Measurements from ENCODE around the gene ECT2L. TPM values are rescaled to one million over a fixed set of nuclear protein-coding genes. Genes with fewer than 3 reads are reported as not detected.
"Not testable (repeated sequence)": the region's sequence is repeated elsewhere in the genome, so short reads cannot be mapped to it uniquely, and the experiment has no call there.

The ECT2L gene
- polyA plus RNA-seq, 1 donor: 0.13 TPM

GRCh38 chr6:138931660-138932059 lies 135.8 kb downstream of the ECT2L start:
- no peak for DNase-seq
- 100% methylated on average over 1 of the region's 1 CpG for WGBS (ENCODE audit: insufficient coverage, low lambda C conversion rate)
- no peak overlapping the region for H3K4me3 ChIP-seq (ENCODE audit: low read length)
- no peaks in the 10 kb centered on the region for H3K27me3 ChIP-seq (ENCODE audit: control insufficient read depth, insufficient read depth, low read length)
- H3K9me3 ChIP-seq (ENCODE audit: control insufficient read depth, low read depth, low read length): no peaks in the 10 kb centered on the region
- H3K36me3 ChIP-seq (ENCODE audit: control insufficient read depth, insufficient read depth, low read length): peaks cover 22% of the 10 kb centered on the region
- H3K27ac ChIP-seq (ENCODE audit: low read length): no peak overlapping the region
- no peaks in the 10 kb centered on the region for H3K4me1 ChIP-seq (ENCODE audit: control insufficient read depth, insufficient read depth, low read length)

- not testable (repeated sequence) for DNase-seq; H3K27ac ChIP-seq (ENCODE audit: low read length); H3K27me3 ChIP-seq (ENCODE audit: control insufficient read depth, insufficient read depth, low read length); H3K9me3 ChIP-seq (ENCODE audit: control insufficient read depth, low read depth, low read length); H3K4me3 ChIP-seq (ENCODE audit: low read length); H3K4me1 ChIP-seq (ENCODE audit: control insufficient read depth, insufficient read depth, low read length)
- H3K36me3 ChIP-seq (ENCODE audit: control insufficient read depth, insufficient read depth, low read length): peaks cover 13% of the 10 kb centered on the region
- no CpG with 5 or more reads among the region's 1 CpG for WGBS (ENCODE audit: insufficient coverage, low lambda C conversion rate)
These were observed 141.0 kb downstream of the ECT2L start for GRCh38 chr6:138936873-138937272.

- no peak for DNase-seq
- Histone ChIP-seq H3K27ac (ENCODE audit: low read length) (no peak overlapping the region), H3K4me3 (ENCODE audit: low read length) (no peak overlapping the region), H3K4me1 (ENCODE audit: control insufficient read depth, insufficient read depth, low read length) (no peaks in the 10 kb centered on the region), H3K27me3 (ENCODE audit: control insufficient read depth, insufficient read depth, low read length) (no peaks in the 10 kb centered on the region), H3K9me3 (ENCODE audit: control insufficient read depth, low read depth, low read length) (peaks cover 3% of the 10 kb centered on the region), H3K36me3 (ENCODE audit: control insufficient read depth, insufficient read depth, low read length) (peaks cover 12% of the 10 kb centered on the region)
- WGBS (ENCODE audit: insufficient coverage, low lambda C conversion rate): 100% methylated on average over 1 of the region's 2 CpGs
These were observed 147.3 kb downstream of the ECT2L start for GRCh38 chr6:138943089-138943625.

- H3K27ac ChIP-seq (ENCODE audit: low read length): no peak overlapping the region
- peaks cover 3% of the 10 kb centered on the region for H3K9me3 ChIP-seq (ENCODE audit: control insufficient read depth, low read depth, low read length)
- H3K4me1 ChIP-seq (ENCODE audit: control insufficient read depth, insufficient read depth, low read length): no peaks in the 10 kb centered on the region
- no peaks in the 10 kb centered on the region for H3K27me3 ChIP-seq (ENCODE audit: control insufficient read depth, insufficient read depth, low read length)
- DNase-seq: no peak
- peaks cover 12% of the 10 kb centered on the region for H3K36me3 ChIP-seq (ENCODE audit: control insufficient read depth, insufficient read depth, low read length)
- 83% methylated on average over 1 of the region's 1 CpG for WGBS (ENCODE audit: insufficient coverage, low lambda C conversion rate)
- H3K4me3 ChIP-seq (ENCODE audit: low read length): no peak overlapping the region
These were observed 148.5 kb downstream of the ECT2L start for GRCh38 chr6:138944412-138944811.

GRCh38 chr6:138945354-138945753 lies 149.5 kb downstream of the ECT2L start:
- Histone ChIP-seq H3K4me1 (ENCODE audit: control insufficient read depth, insufficient read depth, low read length) (no peaks in the 10 kb centered on the region), H3K9me3 (ENCODE audit: control insufficient read depth, low read depth, low read length) (peaks cover 3% of the 10 kb centered on the region), H3K4me3 (ENCODE audit: low read length) (no peak overlapping the region), H3K36me3 (ENCODE audit: control insufficient read depth, insufficient read depth, low read length) (peaks cover 12% of the 10 kb centered on the region), H3K27ac (ENCODE audit: low read length) (no peak overlapping the region), H3K27me3 (ENCODE audit: control insufficient read depth, insufficient read depth, low read length) (no peaks in the 10 kb centered on the region)
- DNase-seq: no peak
- no CpG with 5 or more reads among the region's 5 CpGs for whole genome bisulfite sequencing (ENCODE audit: insufficient coverage, low lambda C conversion rate)

- 100% methylated on average over 1 of the region's 2 CpGs for WGBS (ENCODE audit: insufficient coverage, low lambda C conversion rate)
- Histone ChIP-seq H3K36me3 (ENCODE audit: control insufficient read depth, insufficient read depth, low read length) (peaks cover 10% of the 10 kb centered on the region), H3K27ac (ENCODE audit: low read length) (no peak overlapping the region), H3K4me1 (ENCODE audit: control insufficient read depth, insufficient read depth, low read length) (no peaks in the 10 kb centered on the region), H3K4me3 (ENCODE audit: low read length) (no peak overlapping the region), H3K9me3 (ENCODE audit: control insufficient read depth, low read depth, low read length) (peaks cover 3% of the 10 kb centered on the region), H3K27me3 (ENCODE audit: control insufficient read depth, insufficient read depth, low read length) (no peaks in the 10 kb centered on the region)
- no peak for DNase-seq
These were observed 152.1 kb downstream of the ECT2L start for GRCh38 chr6:138948004-138948403.

- Histone ChIP-seq H3K36me3 (ENCODE audit: control insufficient read depth, insufficient read depth, low read length) (peaks cover 10% of the 10 kb centered on the region), H3K27ac (ENCODE audit: low read length) (no peak overlapping the region), H3K4me3 (ENCODE audit: low read length) (no peak overlapping the region), H3K27me3 (ENCODE audit: control insufficient read depth, insufficient read depth, low read length) (no peaks in the 10 kb centered on the region), H3K4me1 (ENCODE audit: control insufficient read depth, insufficient read depth, low read length) (no peaks in the 10 kb centered on the region), H3K9me3 (ENCODE audit: control insufficient read depth, low read depth, low read length) (peaks cover 3% of the 10 kb centered on the region)
- DNase-seq: no peak
- WGBS (ENCODE audit: insufficient coverage, low lambda C conversion rate): no CpG with 5 or more reads among the region's 1 CpG
These were observed 152.8 kb downstream of the ECT2L start for GRCh38 chr6:138948546-138949179.

- Histone ChIP-seq H3K4me1 (ENCODE audit: control insufficient read depth, insufficient read depth, low read length) (peaks cover 7% of the 10 kb centered on the region), H3K36me3 (ENCODE audit: control insufficient read depth, insufficient read depth, low read length) (no peaks in the 10 kb centered on the region)
- WGBS (ENCODE audit: insufficient coverage, low lambda C conversion rate): no CpG with 5 or more reads among the region's 1 CpG
These were observed 157.6 kb downstream of the ECT2L start for GRCh38 chr6:138953451-138953850.

More at GRCh38 chr6:138953451-138953850, 157.6 kb downstream of the ECT2L start:
- DNase-seq: no peak
- Histone ChIP-seq H3K4me3 (ENCODE audit: low read length) (no peak overlapping the region), H3K9me3 (ENCODE audit: control insufficient read depth, low read depth, low read length) (no peaks in the 10 kb centered on the region), H3K27me3 (ENCODE audit: control insufficient read depth, insufficient read depth, low read length) (no peaks in the 10 kb centered on the region), H3K27ac (ENCODE audit: low read length) (no peak overlapping the region)

Other genes starting within 250 kb of the ECT2L start
- gene CCDC28A, start 22.3 kb upstream of the ECT2L start, polyA plus RNA-seq: 19.2 TPM
- gene REPS1, start 192.2 kb downstream of the ECT2L start, polyA plus RNA-seq: 49.2 TPM
- gene ABRACL, start 232.7 kb downstream of the ECT2L start, polyA plus RNA-seq: 97.2 TPM